HG02623 (cell line): ENCODE data around the gene BZW1.
A peak's percentile ranks its signal among the peaks of the same experiment; 100 is the strongest.

Experiments
- ATAC-seq: cut with Tn5 transposase; IDR thresholded peaks from one replicate; pipeline ENCODE4 v1.9.1; 2021; ENCODE audit warnings: moderate library complexity; ENCODE audit not compliant: unreplicated experiment

BZW1 gene

DNA sequence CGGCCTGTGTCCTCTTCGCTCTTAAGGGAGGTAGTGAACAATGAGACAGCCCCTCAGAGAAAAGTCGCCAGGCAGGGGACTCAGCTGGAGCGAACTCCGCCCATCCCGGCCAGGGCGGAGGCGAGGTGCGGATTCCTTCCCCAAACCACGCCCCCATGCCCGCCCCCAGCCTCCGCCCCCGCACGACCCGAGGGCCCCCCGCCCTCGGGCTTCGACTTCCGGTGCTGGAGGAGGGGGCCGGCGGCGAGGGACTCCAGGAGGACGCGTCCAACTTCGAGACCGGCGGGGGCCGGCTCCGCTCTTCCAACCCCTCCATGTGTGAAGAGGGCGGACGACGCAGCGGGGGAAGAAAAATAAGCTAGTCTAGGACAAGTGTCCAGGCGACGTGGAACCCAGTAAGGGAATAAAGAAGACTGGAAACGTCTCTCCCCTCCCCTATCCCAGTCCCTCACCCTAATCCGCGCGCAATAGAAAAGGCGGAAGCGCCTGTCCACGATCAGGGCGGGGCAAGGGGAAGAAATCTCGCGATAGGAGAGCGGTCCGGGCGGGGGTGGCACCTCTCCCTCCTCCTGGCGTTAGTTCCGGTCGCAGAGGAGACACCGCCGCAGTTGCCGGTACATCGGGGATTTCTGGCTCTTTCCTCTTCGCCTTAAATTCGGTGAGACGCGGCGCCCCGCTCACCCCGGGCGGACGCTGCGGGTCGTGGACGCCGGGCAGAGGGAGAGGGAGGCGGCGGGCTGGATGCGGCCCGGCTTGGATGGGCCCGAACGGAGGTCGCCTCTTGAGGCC is at the start of gene BZW1:
Gene BZW1, plus strand, starts transcription at position 578 of the 789 bp plus-strand sequence. CDS start 1,308 bp downstream, outside the sequence.
- peak; percentile 67 for ATAC-seq

DNA sequence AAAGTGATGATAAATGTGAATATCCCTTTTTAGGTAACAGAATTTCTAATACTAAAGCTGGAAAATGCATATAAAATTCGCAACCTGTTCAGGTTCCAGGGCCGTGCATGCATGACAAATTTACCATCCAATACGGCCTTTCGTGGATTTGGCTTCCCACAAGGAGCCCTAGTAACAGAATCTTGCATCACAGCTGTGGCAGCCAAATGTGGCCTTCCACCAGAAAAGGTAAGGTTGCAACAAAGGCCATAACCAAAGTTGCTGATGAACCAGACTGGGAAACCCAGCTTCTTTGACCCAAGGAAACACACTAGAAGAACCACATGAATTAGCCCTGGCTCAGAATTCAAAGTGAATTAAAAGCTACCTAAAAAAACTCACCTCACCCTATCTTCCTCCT is 49.6 kb upstream of the BZW1 start:
- ATAC-seq = no peak

- ATAC-seq = no peak
Observed at GRCh38 chr2:200763422-200763821, 48.3 kb upstream of the BZW1 start.

DNA sequence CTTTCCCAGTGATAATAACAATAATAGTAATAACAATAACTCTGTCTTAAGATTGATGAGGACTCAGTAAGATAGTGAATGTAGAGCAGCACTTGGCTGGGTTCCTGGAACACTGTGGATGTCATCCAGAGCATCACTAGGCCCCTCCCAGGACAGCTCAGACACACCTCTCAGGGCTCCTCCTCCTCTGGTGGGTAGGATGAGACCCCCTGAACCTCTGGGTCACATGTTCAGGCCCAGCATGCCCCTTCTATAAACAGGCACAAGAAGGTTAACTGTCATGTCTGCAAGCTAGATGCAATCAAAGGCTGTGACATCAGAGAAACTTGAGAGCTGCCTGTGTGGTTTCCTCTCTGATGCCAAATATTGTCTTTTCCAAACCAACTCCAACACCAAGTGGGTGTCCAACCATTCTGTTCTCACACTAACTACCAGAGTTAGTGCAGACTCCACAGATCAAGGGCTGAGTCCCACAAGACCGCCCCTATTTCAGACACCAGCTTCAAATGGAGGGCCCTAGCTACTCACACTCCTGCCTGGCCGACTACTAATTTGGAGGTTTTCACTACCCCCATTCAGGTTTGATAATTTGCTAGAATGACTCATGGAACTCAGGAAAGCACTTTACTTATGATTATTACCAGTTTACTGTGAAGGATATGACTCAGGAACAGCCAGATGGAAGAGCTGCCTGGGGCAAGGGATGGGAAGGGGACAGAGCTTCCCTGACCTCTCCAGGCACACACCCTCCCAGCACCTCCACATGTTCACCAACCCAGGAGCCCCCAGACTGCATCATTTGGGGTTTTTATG is 46.4 kb upstream of the BZW1 start:
- no peak for ATAC-seq

GRCh38 chr2:200765995-200766660 is 45.6 kb upstream of the BZW1 start:
- no peak for ATAC-seq

DNA sequence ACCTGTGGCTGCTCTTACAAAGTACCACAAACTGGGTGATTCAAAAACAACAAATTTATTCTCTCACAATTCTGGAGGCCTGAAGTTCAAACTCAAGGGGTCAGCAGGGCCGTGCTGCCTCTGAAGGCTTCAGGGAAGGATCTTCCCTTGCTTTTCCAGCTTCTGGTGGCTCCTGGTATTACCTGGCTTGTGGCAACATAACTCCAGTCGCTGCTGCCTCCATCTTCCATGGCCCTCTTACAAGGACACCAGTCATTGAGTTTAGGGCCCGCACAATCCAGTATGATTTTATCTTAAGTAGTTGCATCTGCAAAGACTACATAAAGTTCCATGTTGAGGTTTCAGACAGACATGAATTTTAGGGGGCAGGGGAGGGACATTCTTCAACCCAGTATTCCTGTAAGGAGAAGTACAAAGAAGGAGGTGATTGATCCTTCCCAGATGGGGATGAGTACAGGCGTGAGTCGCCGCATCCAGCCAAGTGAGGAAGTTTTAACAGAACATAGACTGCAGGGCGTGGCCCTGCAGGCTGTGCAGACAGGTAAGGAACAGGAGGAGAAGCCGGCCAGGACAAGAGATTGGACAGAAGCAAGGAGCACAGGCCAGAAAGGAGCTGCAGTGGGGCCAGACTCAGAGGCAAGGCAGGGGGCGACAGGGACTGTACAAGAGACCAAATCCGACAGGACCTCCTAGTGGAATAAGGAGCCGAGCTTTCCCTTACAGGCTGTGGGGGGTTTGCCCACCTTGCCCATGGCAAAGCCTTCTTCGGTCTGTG is 44.4 kb upstream of the BZW1 start:
- ATAC-seq = no peak

DNA sequence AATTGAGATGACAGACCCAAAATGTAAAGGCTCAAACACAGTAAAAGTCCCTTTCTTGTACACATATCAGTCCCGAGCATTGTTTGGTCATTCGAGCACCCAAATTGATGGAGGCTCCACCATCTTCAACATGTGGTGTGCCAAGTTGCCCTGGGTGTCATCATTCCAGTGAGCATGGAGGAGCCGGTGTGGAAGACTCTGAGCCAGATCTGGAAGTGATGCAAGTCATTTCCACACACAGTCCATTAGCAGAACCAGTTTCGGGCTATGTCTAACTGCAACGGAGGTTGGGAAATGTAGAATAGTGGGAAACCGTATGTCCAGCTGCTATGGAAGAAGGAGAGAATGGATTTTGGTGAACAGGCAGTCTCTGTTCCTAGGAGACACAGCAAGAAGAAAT is 40.9 kb upstream of the BZW1 start:
- no peak for ATAC-seq

- ATAC-seq = no peak
Observed at GRCh38 chr2:200772620-200773019, 39.1 kb upstream of the BZW1 start.

GRCh38 chr2:200773083-200773482 is 38.6 kb upstream of the BZW1 start:
- no peak for ATAC-seq

GRCh38 chr2:200774920-200775319 is 36.8 kb upstream of the BZW1 start:
- no peak for ATAC-seq

DNA sequence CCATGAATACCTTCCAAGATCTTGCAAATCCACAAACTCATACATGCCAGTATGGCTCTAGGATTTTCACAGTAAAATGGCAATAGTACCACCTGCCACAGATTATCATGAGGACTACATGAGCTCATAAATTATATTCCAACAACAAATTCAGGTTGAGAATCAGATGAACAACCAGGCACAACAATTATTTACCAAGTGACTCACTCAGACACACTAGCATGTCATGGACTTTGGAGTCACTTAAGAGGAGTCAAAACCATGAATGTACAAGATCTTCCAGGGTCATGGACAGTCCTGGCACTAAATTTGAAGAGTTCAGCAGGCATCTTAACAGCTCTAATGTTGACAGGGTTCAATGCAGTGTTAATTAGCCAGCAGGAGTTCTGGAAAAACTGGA is 34.4 kb upstream of the BZW1 start:
- ATAC-seq = no peak

GRCh38 chr2:200778038-200778437 is 33.7 kb upstream of the BZW1 start:
- ATAC-seq = no peak

- no peak for ATAC-seq
Observed at GRCh38 chr2:200779214-200779613, 32.5 kb upstream of the BZW1 start.

GRCh38 chr2:200781616-200782015 is 30.1 kb upstream of the BZW1 start:
- no peak for ATAC-seq

GRCh38 chr2:200782251-200782650 is 29.5 kb upstream of the BZW1 start:
- ATAC-seq = no peak

DNA sequence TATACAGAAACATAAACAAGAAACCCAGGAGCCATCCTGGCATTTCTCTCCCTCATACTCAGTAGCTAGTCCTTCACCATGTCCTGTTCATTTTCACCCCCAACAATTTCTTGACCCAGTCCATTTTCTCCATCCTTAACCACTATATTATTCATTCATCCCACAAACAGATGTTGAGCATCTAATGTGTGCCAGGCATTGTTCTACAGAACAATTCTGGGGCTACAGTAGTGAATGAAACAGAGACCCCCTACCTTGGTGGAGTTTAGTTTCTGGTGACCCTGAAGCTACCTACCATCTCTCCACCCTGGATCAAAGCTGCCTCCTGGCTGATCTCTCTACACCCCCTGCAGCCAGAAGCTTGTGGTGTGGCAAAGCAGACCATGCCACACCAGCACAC is 27.5 kb upstream of the BZW1 start:
- ATAC-seq = no peak

DNA sequence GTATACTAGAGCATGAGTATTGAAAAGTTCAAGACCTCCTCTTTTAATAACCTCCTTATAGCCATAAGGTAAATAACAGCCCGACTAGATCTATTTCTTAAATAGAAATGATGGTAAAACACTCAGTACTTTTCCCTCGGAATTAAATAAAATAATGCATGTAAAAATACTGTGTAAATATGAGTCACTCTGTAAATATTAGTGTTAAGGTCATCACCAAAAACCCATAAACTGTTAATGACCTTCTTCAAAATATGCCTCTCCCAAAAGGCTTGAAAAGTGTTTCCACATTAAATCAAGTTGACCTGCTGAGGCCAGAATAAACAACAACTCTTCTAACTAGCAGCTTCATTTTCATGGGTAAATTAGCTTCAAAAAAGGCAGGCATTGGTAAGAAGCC is 25.3 kb upstream of the BZW1 start:
- no peak for ATAC-seq

DNA sequence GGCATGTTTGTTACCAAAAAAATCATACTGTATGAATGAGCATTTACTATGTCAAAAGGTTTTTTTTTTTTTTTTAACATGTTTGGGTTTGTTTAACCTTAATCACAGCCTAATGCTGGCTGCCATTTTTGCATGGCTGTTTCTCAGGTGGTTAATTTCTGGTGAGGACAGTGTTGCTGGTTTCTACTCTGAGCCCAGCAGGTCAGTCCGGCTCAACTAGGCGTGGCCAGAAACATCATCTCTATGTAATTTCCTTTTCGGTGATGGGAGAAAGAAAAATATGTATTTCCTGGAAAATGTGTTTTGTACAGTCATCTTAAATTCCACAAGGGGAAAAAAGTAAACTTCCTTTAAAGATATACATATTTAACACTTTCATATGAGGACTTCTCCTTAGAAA is 24.9 kb upstream of the BZW1 start:
- no peak for ATAC-seq

- ATAC-seq = no peak
Observed at GRCh38 chr2:200787351-200788120, 24.2 kb upstream of the BZW1 start.

GRCh38 chr2:200788121-200788718 is 23.5 kb upstream of the BZW1 start:
- no peak for ATAC-seq
